SK-N-SH (cell line): ENCODE results near the gene EBP. TPM values are rescaled to one million over a fixed set of nuclear protein-coding genes. Genes with fewer than 3 reads are reported as not detected.
"Not testable (repeated sequence)": the region's sequence is repeated elsewhere in the genome, so short reads cannot be mapped to it uniquely, and the experiment has no call there.

Source experiments
- CTCF ChIA-PET: fragments of 300-600, 350-600 bp; formaldehyde crosslinking; extraction: SDS; loops from one replicate; lab custom pipeline; 2021; lab: Yijun Ruan, JAX
- POLR2A ChIA-PET: fragments of 350-600 bp; sonication (Branson Sonifier 250); formaldehyde crosslinking; extraction: SDS; loops from one replicate; lab custom pipeline; 2020; ENCODE audit warnings: antibody characterized with exemption, inconsistent platforms; lab: Yijun Ruan, JAX
- DNase-seq: peaks from one replicate; pipeline ENCODE4 v3.0.0; 2012
- H2AFZ ChIP-seq: fragments of 200-600 bp; sonication (generic); 2 replicates; pipeline ENCODE4 v1.8.1; 2016; ENCODE audit warnings: antibody characterized with exemption, mild to moderate bottlenecking, low read depth
- H3F3A ChIP-seq: fragments of 200-600 bp; sonication (generic); replicated peaks from 2 replicates; pipeline ENCODE3; 2016; ENCODE audit warnings: antibody characterized with exemption, mild to moderate bottlenecking; ENCODE audit not compliant: insufficient read depth
- H3K27ac ChIP-seq, 2 experiments: fragments of 200-500 bp in 1 of 2; fragments of 200-600 bp in 1 of 2; sonication (Bioruptor generic) in 1 of 2; sonication (generic), shearing (Covaris generic) in 1 of 2; 2 replicates each; pipeline versions ENCODE4 v1.5.1 to v1.6.1; 2014 to 2016; ENCODE audit warnings: low read depth in 2 of 2, inconsistent platforms in 1 of 2, low read length in 1 of 2, mild to moderate bottlenecking in 1 of 2, mixed read lengths in 1 of 2
- H3K27me3 ChIP-seq: fragments of 200-600 bp; sonication (generic), shearing (Covaris generic); 2 replicates; pipeline ENCODE4 v1.6.1; 2016; ENCODE audit warnings: mixed run types; ENCODE audit not compliant: insufficient read depth
- H3K36me3 ChIP-seq, 2 experiments: fragments of 200-500 bp in 1 of 2; fragments of 200-600 bp in 1 of 2; sonication (Bioruptor generic) in 1 of 2; sonication (generic) in 1 of 2; replicated peaks in 1 of 2; 2 replicates each; pipeline versions ENCODE3 to v1.5.1; 2014 to 2016; ENCODE audit warnings: low read length in 1 of 2, mild to moderate bottlenecking in 1 of 2; ENCODE audit not compliant: insufficient read depth in 2 of 2, control insufficient read depth in 1 of 2
- H3K4me1 ChIP-seq, 2 experiments: fragments of 200-500 bp in 1 of 2; fragments of 200-600 bp in 1 of 2; sonication (Bioruptor generic) in 1 of 2; sonication (generic), shearing (Covaris generic) in 1 of 2; 2 replicates each; pipeline versions ENCODE4 v1.5.1 to v1.6.1; 2014 to 2016; ENCODE audit warnings: low read depth in 1 of 2, low read length in 1 of 2, mixed run types in 1 of 2; ENCODE audit not compliant: insufficient read depth in 2 of 2, control insufficient read depth in 1 of 2
- H3K4me2 ChIP-seq: fragments of 200-600 bp; sonication (generic), shearing (Covaris generic); 2 replicates; pipeline ENCODE4 v1.6.1; 2017; ENCODE audit warnings: mixed run types
- H3K4me3 ChIP-seq, 2 experiments: fragments of 200-500 bp in 1 of 2; fragments of 200-600 bp in 1 of 2; sonication (Bioruptor generic) in 1 of 2; sonication (generic), shearing (Covaris generic) in 1 of 2; 2 replicates each; pipeline versions ENCODE4 v1.5.1 to v1.8.1; 2014 to 2016; ENCODE audit warnings: low read depth in 2 of 2, inconsistent platforms in 1 of 2, low read length in 1 of 2, mild to moderate bottlenecking in 1 of 2, mixed read lengths in 1 of 2, moderate library complexity in 1 of 2
- H3K79me2 ChIP-seq: fragments of 200-600 bp; sonication (generic); 2 replicates; pipeline ENCODE4 v1.8.1; 2017; ENCODE audit warnings: mild to moderate bottlenecking; ENCODE audit not compliant: insufficient read depth
- H3K9ac ChIP-seq: fragments of 200-600 bp; sonication (generic); 2 replicates; pipeline ENCODE4 v1.6.1; 2017; ENCODE audit warnings: mixed run types
- H3K9me2 ChIP-seq: fragments of 200-600 bp; sonication (generic); 2 replicates; pipeline ENCODE4 v1.6.1; 2017; ENCODE audit warnings: mixed run types
- H3K9me3 ChIP-seq: fragments of 200-600 bp; sonication (generic); 2 replicates; pipeline ENCODE4 v1.6.1; 2017; ENCODE audit warnings: mixed run types, mild to moderate bottlenecking, moderate library complexity
- H4K20me1 ChIP-seq: fragments of 200-600 bp; sonication (generic); 2 replicates; pipeline ENCODE4 v1.6.1; 2017; ENCODE audit warnings: mild to moderate bottlenecking, mixed run types; ENCODE audit not compliant: insufficient read depth
- SIN3A ChIP-seq: IDR thresholded peaks from 2 replicates; pipeline ENCODE4 v1.6.1; 2012; ENCODE audit warnings: low read depth, mild to moderate bottlenecking, low read length, moderate library complexity, borderline replicate concordance
- WGBS: methylation state at CpG from one replicate; pipeline ENCODE4 v1.1.6; 2017; ENCODE audit warnings: low lambda C conversion rate; 5-methylcytosine and 5-hydroxymethylcytosine counted together
- polyA plus RNA-seq, 3 experiments: library from polyadenylated mRNA; depleted of rRNA; stranded (reverse); fragments of >200 nt; gene quantifications; 2 replicates each; pipeline ENCODE4 v1.2.3, GENCODE V29; 2012
- TF ChIP-seq, protein P1 (sequence below): IDR thresholded peaks from 2 replicates; pipeline ENCODE4; 2012
- TF ChIP-seq, protein P2 (sequence below): IDR thresholded peaks from 2 replicates; pipeline ENCODE4 v1.4.0; 2012; ENCODE audit warnings: low read depth
- TF ChIP-seq, protein P3 (sequence below): IDR thresholded peaks from 2 replicates; pipeline ENCODE4 v1.6.1; 2012; ENCODE audit warnings: mild to moderate bottlenecking, low read depth, low read length, moderate library complexity

Gene EBP
- polyA plus RNA-seq, 1 of the 3 experiments (the other 2 are of a cell fraction) = 30.2 TPM

DNA sequence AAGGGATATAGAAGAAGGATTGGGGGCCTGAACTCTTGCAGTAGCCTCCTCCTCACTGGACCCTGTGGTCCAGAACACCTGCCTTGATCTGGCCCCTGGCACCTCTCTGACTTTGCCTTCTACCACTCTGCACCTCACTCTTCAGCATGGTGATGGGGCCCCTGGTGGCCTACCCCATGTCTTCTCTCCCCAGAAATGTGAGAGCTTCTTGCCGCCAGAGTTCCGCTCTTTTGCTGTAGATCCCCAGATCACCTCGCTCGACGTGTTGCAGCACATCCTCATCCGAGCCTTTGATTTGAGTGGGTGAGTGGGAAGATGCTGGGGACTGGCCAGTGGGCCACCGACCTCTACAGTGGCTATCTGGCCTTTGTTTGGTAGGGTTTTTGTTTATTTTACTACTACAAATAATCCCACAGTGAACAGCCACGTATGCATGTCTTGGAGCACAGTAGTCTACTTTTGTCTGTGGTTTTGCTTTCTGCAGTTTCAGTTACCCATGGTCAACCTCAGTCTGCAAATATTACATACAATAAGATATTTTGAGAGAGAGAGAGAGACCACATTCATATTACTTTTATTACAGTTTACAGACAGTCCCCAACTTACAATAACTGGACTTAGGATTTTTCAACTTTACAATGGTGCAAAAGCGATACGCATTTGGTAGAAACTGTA lies 19.7 kb downstream of the EBP start:
- ChIA-PET POLR2A (no interaction called here), CTCF (no interaction called here)
- Histone ChIP-seq H3K36me3 (peaks cover 0 to 2% of the 10 kb centered on the region in 2 experiments), H3K27me3 (no peaks in the 10 kb centered on the region), H3K79me2 (peaks cover 17% of the 10 kb centered on the region; the same call in 1 of the 2 replicates), H3K27ac (no peak overlapping the region), H3K4me3 (no peak overlapping the region), H4K20me1 (no peaks in the 10 kb centered on the region), H3K9me3 (no peaks in the 10 kb centered on the region), H3K9ac (no peak overlapping the region), H2AFZ (no peak overlapping the region), H3F3A (peaks cover 2% of the 10 kb centered on the region), H3K4me1 (peaks cover 0 to 6% of the 10 kb centered on the region in 2 experiments; a peak in 1 of 4 replicates), H3K9me2 (no peaks in the 10 kb centered on the region), H3K4me2 (no peak overlapping the region)
- no peak for TF ChIP-seq SIN3A
- no peak for DNase-seq
- WGBS = 75% methylated on average over 10 of the region's 10 CpGs

DNA sequence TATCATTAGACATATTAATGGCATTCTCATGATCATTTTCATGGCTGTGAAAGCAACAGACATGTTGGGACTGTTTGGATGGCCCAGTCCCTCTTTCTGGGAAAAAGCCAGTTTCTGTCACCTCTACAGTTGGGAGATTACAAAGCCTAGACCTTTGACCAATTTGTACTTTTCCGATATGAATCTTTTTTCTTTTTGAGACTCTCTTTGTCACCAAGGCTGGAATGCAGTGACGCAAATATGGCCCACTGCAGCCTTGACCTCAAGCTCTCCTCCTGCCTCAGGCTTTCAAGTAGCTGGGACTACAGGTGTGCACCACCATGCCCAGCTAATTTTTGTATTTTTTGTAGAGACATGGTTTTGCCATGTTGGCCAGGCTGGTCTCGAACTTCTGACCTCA lies 27.3 kb downstream of the EBP start:
- H2AFZ ChIP-seq = no peak overlapping the region
- H3F3A ChIP-seq = peaks cover 2% of the 10 kb centered on the region
- H3K9ac ChIP-seq = no peak overlapping the region
- POLR2A ChIA-PET = no interaction called here
- DNase-seq = no peak
- H4K20me1 ChIP-seq = no peaks in the 10 kb centered on the region
- no peak overlapping the region for H3K27ac ChIP-seq
- 51% methylated on average over 3 of the region's 3 CpGs for WGBS
- H3K9me3 ChIP-seq = no peaks in the 10 kb centered on the region
- H3K4me1 ChIP-seq = no peaks in the 10 kb centered on the region
- H3K4me3 ChIP-seq = no peak overlapping the region
- H3K36me3 ChIP-seq = peaks cover 0 to 2% of the 10 kb centered on the region in 2 experiments
- H3K27me3 ChIP-seq = no peaks in the 10 kb centered on the region; the same call in 1 of the 2 replicates
- H3K9me2 ChIP-seq = no peaks in the 10 kb centered on the region
- TF ChIP-seq, protein P1, sequence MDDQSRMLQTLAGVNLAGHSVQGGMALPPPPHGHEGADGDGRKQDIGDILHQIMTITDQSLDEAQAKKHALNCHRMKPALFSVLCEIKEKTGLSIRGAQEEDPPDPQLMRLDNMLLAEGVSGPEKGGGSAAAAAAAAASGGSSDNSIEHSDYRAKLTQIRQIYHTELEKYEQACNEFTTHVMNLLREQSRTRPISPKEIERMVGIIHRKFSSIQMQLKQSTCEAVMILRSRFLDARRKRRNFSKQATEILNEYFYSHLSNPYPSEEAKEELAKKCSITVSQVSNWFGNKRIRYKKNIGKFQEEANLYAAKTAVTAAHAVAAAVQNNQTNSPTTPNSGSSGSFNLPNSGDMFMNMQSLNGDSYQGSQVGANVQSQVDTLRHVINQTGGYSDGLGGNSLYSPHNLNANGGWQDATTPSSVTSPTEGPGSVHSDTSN = no peak
- TF ChIP-seq, protein P2, sequence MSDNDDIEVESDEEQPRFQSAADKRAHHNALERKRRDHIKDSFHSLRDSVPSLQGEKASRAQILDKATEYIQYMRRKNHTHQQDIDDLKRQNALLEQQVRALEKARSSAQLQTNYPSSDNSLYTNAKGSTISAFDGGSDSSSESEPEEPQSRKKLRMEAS = no peak
- TF ChIP-seq, protein P3, sequence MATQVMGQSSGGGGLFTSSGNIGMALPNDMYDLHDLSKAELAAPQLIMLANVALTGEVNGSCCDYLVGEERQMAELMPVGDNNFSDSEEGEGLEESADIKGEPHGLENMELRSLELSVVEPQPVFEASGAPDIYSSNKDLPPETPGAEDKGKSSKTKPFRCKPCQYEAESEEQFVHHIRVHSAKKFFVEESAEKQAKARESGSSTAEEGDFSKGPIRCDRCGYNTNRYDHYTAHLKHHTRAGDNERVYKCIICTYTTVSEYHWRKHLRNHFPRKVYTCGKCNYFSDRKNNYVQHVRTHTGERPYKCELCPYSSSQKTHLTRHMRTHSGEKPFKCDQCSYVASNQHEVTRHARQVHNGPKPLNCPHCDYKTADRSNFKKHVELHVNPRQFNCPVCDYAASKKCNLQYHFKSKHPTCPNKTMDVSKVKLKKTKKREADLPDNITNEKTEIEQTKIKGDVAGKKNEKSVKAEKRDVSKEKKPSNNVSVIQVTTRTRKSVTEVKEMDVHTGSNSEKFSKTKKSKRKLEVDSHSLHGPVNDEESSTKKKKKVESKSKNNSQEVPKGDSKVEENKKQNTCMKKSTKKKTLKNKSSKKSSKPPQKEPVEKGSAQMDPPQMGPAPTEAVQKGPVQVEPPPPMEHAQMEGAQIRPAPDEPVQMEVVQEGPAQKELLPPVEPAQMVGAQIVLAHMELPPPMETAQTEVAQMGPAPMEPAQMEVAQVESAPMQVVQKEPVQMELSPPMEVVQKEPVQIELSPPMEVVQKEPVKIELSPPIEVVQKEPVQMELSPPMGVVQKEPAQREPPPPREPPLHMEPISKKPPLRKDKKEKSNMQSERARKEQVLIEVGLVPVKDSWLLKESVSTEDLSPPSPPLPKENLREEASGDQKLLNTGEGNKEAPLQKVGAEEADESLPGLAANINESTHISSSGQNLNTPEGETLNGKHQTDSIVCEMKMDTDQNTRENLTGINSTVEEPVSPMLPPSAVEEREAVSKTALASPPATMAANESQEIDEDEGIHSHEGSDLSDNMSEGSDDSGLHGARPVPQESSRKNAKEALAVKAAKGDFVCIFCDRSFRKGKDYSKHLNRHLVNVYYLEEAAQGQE = no peak
- TF ChIP-seq, all 33 proteins: peak for 0
- H3K4me2 ChIP-seq = no peak overlapping the region
- CTCF ChIA-PET = interaction anchor here (1.3 kb wide), 1 partner anchor 10 kb away, joined by 4 read pairs; no protein-coding TSS in a partner anchor
- no peaks in the 10 kb centered on the region for H3K79me2 ChIP-seq

DNA sequence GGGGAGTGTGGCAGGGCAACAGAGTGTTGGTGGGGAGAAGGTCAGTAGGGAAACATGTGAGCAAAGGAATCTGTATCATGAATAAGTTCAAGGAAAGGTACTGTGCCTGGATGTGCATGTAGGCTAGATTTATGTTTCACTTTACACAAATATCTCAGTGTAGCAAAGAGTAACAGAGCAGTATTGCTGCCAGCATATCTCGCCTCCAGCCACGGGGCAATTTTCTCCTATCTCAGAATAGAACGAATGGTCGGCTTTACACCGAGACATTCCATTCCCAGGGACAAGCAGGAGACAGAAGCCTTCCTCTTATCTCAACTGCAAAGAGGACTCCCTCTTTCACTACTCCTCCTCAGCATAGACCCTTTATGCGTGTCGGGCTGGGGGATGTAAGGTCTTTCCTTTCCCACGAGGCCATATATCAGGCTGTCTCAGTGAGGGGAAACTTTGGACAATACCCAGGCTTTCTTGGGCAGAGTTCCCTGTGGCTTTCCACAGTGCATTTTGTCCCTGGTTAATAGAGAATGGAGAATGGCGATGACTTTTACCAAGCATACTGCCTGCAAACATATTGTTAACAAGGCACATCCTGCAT lies 34.2 kb downstream of the EBP start:
- not testable (repeated sequence) for H3K9me3 ChIP-seq

More for the DNA sequence above, 34.2 kb downstream of the EBP start:
- H4K20me1 ChIP-seq, H3K4me2 ChIP-seq, H3K9me2 ChIP-seq, H3K79me2 ChIP-seq, H3K36me3 ChIP-seq, H3K4me3 ChIP-seq, DNase-seq, H3F3A ChIP-seq, H3K4me1 ChIP-seq, POLR2A ChIA-PET, H3K9ac ChIP-seq, CTCF ChIA-PET, H3K27me3 ChIP-seq, H3K27ac ChIP-seq, H2AFZ ChIP-seq: not testable (repeated sequence)
- WGBS = 45% methylated on average over 8 of the region's 9 CpGs
